Measurements from ENCODE around the gene YPEL4. TPM values are rescaled to one million over a fixed set of nuclear protein-coding genes. Genes with fewer than 3 reads are reported as not detected.
A peak's percentile ranks its signal among the peaks of the same experiment; 100 is the strongest.
"Not testable (repeated sequence)": the region's sequence is repeated elsewhere in the genome, so short reads cannot be mapped to it uniquely, and the experiment has no call there.

The YPEL4 gene
- 0.54 TPM for total RNA-seq
- long read RNA-seq, partial matches to known transcripts, result 1 of 2 reads
- long read RNA-seq, other reads (novel, unspliced or antisense), result 0 of 2 reads

GRCh38 chr11:57649826-57650738 lies at the start of gene YPEL4:
Gene YPEL4, minus strand, starts transcription at chr11:57649912. Its CDS starts 2,805 bp downstream, at chr11:57647107.
- DNase-seq, result no peak
- ATAC-seq (ENCODE audit: poor library complexity), result peak; percentile 49
- intact Hi-C loops (cut with DNase I), result no loop called here

GRCh38 chr11:57698843-57699365 lies 49.2 kb upstream of the YPEL4 start:
- intact Hi-C loops (cut with DNase I), result no loop called here
- DNase-seq (no peak), ATAC-seq (ENCODE audit: poor library complexity) (no peak)

GRCh38 chr11:57690474-57690873 lies 40.8 kb upstream of the YPEL4 start:
- intact Hi-C loops (cut with DNase I); ATAC-seq (ENCODE audit: poor library complexity); DNase-seq: not testable (repeated sequence)

- no peak for ATAC-seq (ENCODE audit: poor library complexity)
- no peak for DNase-seq
- intact Hi-C loops (cut with DNase I), result no loop called here
Measured at GRCh38 chr11:57681168-57681567, 31.5 kb upstream of the YPEL4 start.

- intact Hi-C loops (cut with DNase I), result no loop called here
- no peak for ATAC-seq (ENCODE audit: poor library complexity)
- no peak for DNase-seq
Measured at GRCh38 chr11:57680552-57680874, 30.8 kb upstream of the YPEL4 start.

GRCh38 chr11:57679396-57679795 lies 29.7 kb upstream of the YPEL4 start:
- no peak for ATAC-seq (ENCODE audit: poor library complexity)

GRCh38 chr11:57675176-57675941 lies 25.6 kb upstream of the YPEL4 start:
- ATAC-seq (ENCODE audit: poor library complexity) (no peak), DNase-seq (no peak)
- intact Hi-C loops (cut with DNase I), result no loop called here

More at GRCh38 chr11:57679396-57679795, 29.7 kb upstream of the YPEL4 start:
- intact Hi-C loops (cut with DNase I), result no loop called here
- DNase-seq, result no peak

- no peak for ATAC-seq (ENCODE audit: poor library complexity)
- no peak for DNase-seq
- intact Hi-C loops (cut with DNase I), result no loop called here
Measured at GRCh38 chr11:57674251-57674650, 24.5 kb upstream of the YPEL4 start.

- peak; percentile 9 for ATAC-seq (ENCODE audit: poor library complexity)
- intact Hi-C loops (cut with DNase I), result no loop called here
- no peak for DNase-seq
Measured at GRCh38 chr11:57668434-57668782, 18.7 kb upstream of the YPEL4 start.

GRCh38 chr11:57667736-57668433 lies 18.2 kb upstream of the YPEL4 start, which contains the start of gene ZDHHC5:
Gene ZDHHC5, plus strand, starts transcription at chr11:57668114. Its CDS starts 4,977 bp downstream, at chr11:57673091.
- peak; percentile 100 for DNase-seq
- ATAC-seq (ENCODE audit: poor library complexity), result peak; percentile 96
- intact Hi-C loops (cut with DNase I), result no loop called here

GRCh38 chr11:57667117-57667735 lies 17.5 kb upstream of the YPEL4 start:
- DNase-seq (peak; percentile 98), ATAC-seq (ENCODE audit: poor library complexity) (peak; percentile 91)
- intact Hi-C loops (cut with DNase I), result no loop called here

GRCh38 chr11:57663975-57664374 lies 14.3 kb upstream of the YPEL4 start:
- DNase-seq, result no peak

GRCh38 chr11:57662893-57663292 lies 13.2 kb upstream of the YPEL4 start:
- no peak for DNase-seq
- intact Hi-C loops (cut with DNase I), result no loop called here
- no peak for ATAC-seq (ENCODE audit: poor library complexity)

More at GRCh38 chr11:57663975-57664374, 14.3 kb upstream of the YPEL4 start:
- intact Hi-C loops (cut with DNase I), result no loop called here
- no peak for ATAC-seq (ENCODE audit: poor library complexity)

GRCh38 chr11:57659669-57660068 lies 10.0 kb upstream of the YPEL4 start:
- no peak for ATAC-seq (ENCODE audit: poor library complexity)
- no peak for DNase-seq
- intact Hi-C loops (cut with DNase I), result no loop called here

- ATAC-seq (ENCODE audit: poor library complexity) (no peak), DNase-seq (no peak)
- intact Hi-C loops (cut with DNase I), result no loop called here
Measured at GRCh38 chr11:57658023-57658361, 8.3 kb upstream of the YPEL4 start.

GRCh38 chr11:57657194-57658022 lies 7.7 kb upstream of the YPEL4 start, which contains the start of gene CLP1:
Gene CLP1, plus strand, starts transcription at chr11:57657762. Its CDS starts 1,715 bp downstream, at chr11:57659477.
- DNase-seq (peak; percentile 100), ATAC-seq (ENCODE audit: poor library complexity) (peak; percentile 98)
- intact Hi-C loops (cut with DNase I), result no loop called here

GRCh38 chr11:57656885-57657193 lies 7.1 kb upstream of the YPEL4 start:
- intact Hi-C loops (cut with DNase I), result no loop called here
- DNase-seq, result no peak
- no peak for ATAC-seq (ENCODE audit: poor library complexity)

- intact Hi-C loops (cut with DNase I), result no loop called here
- ATAC-seq (ENCODE audit: poor library complexity) (no peak), DNase-seq (no peak)
Measured at GRCh38 chr11:57653163-57653562, 3.5 kb upstream of the YPEL4 start.

All from Right ventricle myocardium superior (tissue), 1 donor.